DND-41 (cell line): ENCODE measurements around the gene SHROOM1.

Experiments used
- ATAC-seq: fragments of 200-7000 bp; cut with Tn5 transposase; 3 replicates; pipeline ENCODE4 v1.9.1; 2021; ENCODE audit warnings: low read depth; ENCODE audit not compliant: insufficient read depth
- DNase-seq: peaks from one replicate; pipeline ENCODE4 v3.0.0-alpha.2; 2020
- H2AFZ ChIP-seq: 2 replicates; pipeline ENCODE4 v1.6.0; 2012; ENCODE audit warnings: low read depth, low read length
- H3K27ac ChIP-seq: 2 replicates; pipeline ENCODE4 v1.5.1; 2012; ENCODE audit warnings: low read length, inconsistent platforms
- H3K27me3 ChIP-seq: fragments of 200-600 bp; sonication (generic); 2 replicates; pipeline ENCODE4 v1.6.0; 2012; ENCODE audit warnings: low read length, mild to moderate bottlenecking, inconsistent platforms; ENCODE audit not compliant: insufficient read depth, poor library complexity
- H3K36me3 ChIP-seq: 2 replicates; pipeline ENCODE4 v1.5.1; 2012; ENCODE audit warnings: low read length, inconsistent platforms; ENCODE audit not compliant: insufficient read depth
- H3K4me1 ChIP-seq: 2 replicates; pipeline ENCODE4 v1.5.1; 2012; ENCODE audit warnings: mild to moderate bottlenecking, low read length; ENCODE audit not compliant: insufficient read depth
- H3K4me2 ChIP-seq: 2 replicates; pipeline ENCODE4 v1.6.0; 2012; ENCODE audit warnings: mild to moderate bottlenecking, moderate library complexity, low read length, inconsistent platforms; ENCODE audit not compliant: insufficient read depth
- H3K4me3 ChIP-seq, 2 experiments: fragments of 200-600 bp in 1 of 2; shearing (Covaris generic) in 1 of 2; 2 replicates each; pipeline ENCODE4 v1.5.1; 2012 to 2016; ENCODE audit warnings: inconsistent platforms in 2 of 2, low read length in 2 of 2, mild to moderate bottlenecking in 2 of 2, low read depth in 1 of 2, moderate library complexity in 1 of 2
- H3K79me2 ChIP-seq: 2 replicates; pipeline ENCODE4 v1.6.0; 2012; ENCODE audit warnings: low read length, inconsistent platforms; ENCODE audit not compliant: insufficient read depth
- H3K9ac ChIP-seq: 2 replicates; pipeline ENCODE4 v1.6.0; 2012; ENCODE audit warnings: low read depth, mild to moderate bottlenecking, inconsistent platforms, low read length, moderate library complexity
- H3K9me3 ChIP-seq: 2 replicates; pipeline ENCODE4 v1.5.1; 2012; ENCODE audit warnings: low read length, moderate library complexity, mild to moderate bottlenecking, inconsistent platforms; ENCODE audit not compliant: insufficient read depth, severe bottlenecking
- H4K20me1 ChIP-seq: 2 replicates; pipeline ENCODE4 v1.6.0; 2012; ENCODE audit warnings: low read length; ENCODE audit not compliant: insufficient read depth
- CTCF ChIP-seq: IDR thresholded peaks from 2 replicates; pipeline ENCODE4 v1.5.1; 2012; ENCODE audit warnings: borderline replicate concordance, low read length, moderate library complexity, mild to moderate bottlenecking; ENCODE audit not compliant: poor library complexity, severe bottlenecking; ENCODE audit errors: extremely low read depth
- EZH2 ChIP-seq: IDR thresholded peaks from 3 replicates; pipeline ENCODE4 v1.6.1; 2012; ENCODE audit warnings: borderline replicate concordance, low read depth, mild to moderate bottlenecking, moderate library complexity, low read length, inconsistent platforms; ENCODE audit not compliant: severe bottlenecking

The SHROOM1 gene

DNA sequence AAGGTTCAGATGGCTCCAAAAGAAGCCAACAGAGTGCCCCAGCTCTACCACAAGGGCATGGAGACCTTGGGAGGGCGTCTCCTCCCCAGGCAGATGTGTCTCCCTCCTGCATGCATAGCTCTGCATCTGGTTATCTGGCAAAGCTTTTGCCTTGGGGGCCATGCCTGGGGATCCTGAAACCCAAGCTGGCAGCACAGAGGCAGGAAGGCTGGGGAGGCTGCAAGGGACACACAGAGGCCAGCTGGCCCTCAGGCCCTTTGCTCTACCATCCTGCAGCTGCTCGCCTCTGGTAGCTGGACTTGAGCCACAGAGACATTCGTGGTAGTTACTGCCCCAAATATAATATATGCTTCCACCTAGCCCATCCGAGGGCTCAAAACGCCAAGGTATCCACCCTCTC, 57.3 kb downstream of the SHROOM1 start:
- ATAC-seq (no peak), DNase-seq (no peak)
- Histone ChIP-seq H4K20me1 (peaks cover 38% of the 10 kb centered on the region; the same call in 1 of the 2 replicates), H3K27ac (no peak overlapping the region), H3K4me1 (peaks cover 28% of the 10 kb centered on the region), H3K4me2 (no peak overlapping the region), H3K9me3 (no peaks in the 10 kb centered on the region), H2AFZ (no peak overlapping the region), H3K9ac (no peak overlapping the region), H3K27me3 (peaks cover 2% of the 10 kb centered on the region), H3K79me2 (peaks cover 44% of the 10 kb centered on the region), H3K36me3 (no peaks in the 10 kb centered on the region), H3K4me3 (no peak overlapping the region)
- TF ChIP-seq CTCF (no peak), EZH2 (no peak)

- H3K27me3 ChIP-seq, result no peaks in the 10 kb centered on the region
- no peak for ATAC-seq
- peaks cover 22% of the 10 kb centered on the region for H3K4me1 ChIP-seq
- no peak overlapping the region for H3K27ac ChIP-seq
- no peak for TF ChIP-seq EZH2
- no peak for TF ChIP-seq CTCF
- peaks cover 48% of the 10 kb centered on the region for H3K79me2 ChIP-seq
- no peaks in the 10 kb centered on the region for H3K36me3 ChIP-seq
- peaks cover 42% of the 10 kb centered on the region; the same call in 1 of the 2 replicates for H4K20me1 ChIP-seq
- no peak for DNase-seq
- no peak overlapping the region for H3K9ac ChIP-seq
- no peaks in the 10 kb centered on the region for H3K9me3 ChIP-seq
- no peak overlapping the region for H3K4me2 ChIP-seq
- H3K4me3 ChIP-seq, result no peak overlapping the region
- H2AFZ ChIP-seq, result no peak overlapping the region
Measured at GRCh38 chr5:132772291-132773070, 58.0 kb downstream of the SHROOM1 start.
